ENCODE measurements around the gene PPP1R12B.

The PPP1R12B gene

DNA sequence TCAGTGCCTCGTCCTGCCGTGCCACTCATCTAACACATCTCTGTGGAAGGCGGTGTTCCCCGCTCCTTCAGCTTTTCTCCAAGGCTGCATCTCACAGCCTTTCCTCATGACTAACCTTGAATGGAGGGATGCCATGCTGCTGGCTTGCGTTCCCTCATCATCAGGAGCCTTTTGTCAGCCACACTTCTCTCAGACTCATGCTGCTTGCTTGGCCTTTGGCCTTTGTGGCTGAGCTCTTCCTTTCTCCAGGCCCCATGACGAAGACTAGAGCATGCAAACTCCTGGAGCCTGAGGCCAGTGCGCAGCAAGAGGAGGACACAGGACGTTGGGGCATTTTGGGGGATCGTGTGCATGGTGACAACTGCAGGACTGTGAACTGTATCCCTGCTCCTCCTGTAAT is 291.0 kb downstream of the PPP1R12B start:
- peak; percentile 81 for DNase-seq

DNA sequence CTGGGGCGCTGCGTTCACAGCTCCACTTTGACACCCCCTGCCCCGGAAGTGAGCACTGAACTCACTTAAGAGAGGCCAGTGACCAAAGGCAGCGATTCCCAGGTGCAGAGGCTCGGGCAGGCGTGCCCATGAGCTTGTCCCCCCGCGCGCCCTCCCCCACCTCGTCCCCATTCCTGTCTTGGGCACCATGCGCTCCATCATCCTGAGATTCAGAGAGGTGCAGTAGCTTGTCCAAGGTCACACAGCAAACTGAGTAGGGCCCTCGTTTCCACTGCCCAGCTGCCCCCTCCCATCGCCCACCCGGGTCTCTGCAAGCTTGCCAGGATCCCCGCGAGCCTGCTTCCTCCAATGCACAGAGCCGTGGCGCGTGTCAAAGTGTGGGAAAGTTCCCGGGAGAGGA is 293.7 kb downstream of the PPP1R12B start:
- DNase-seq, result no peak
